GM12878 (cell line): ENCODE data around the gene COL4A2. TPM values are rescaled to one million over a fixed set of nuclear protein-coding genes. Genes with fewer than 3 reads are reported as not detected.

Experiments
- ATAC-seq: fragments of 200-7000 bp; cut with Tn5 transposase; 3 replicates; pipeline ENCODE4 v1.9.1; 2020; ENCODE audit warnings: mild to moderate bottlenecking, moderate library complexity
- BruUV-seq: library from RNA; stranded (reverse); fragments of 400-500 nt; replicated peaks from 2 replicates; lab custom pipeline; 2021; lab: Mats Ljungman, UMichigan
- CTCF ChIA-PET: fragments of 300-600 bp; sonication (Branson Sonifier 250); formaldehyde crosslinking; extraction: SDS; loops from one replicate; lab custom pipeline; 2021; ENCODE audit warnings: inconsistent platforms; lab: Yijun Ruan, JAX
- POLR2A ChIA-PET: fragments of 350-600 bp; formaldehyde crosslinking; extraction: SDS; loops from one replicate; lab custom pipeline; 2021; ENCODE audit warnings: inconsistent platforms; lab: Charles Lee
- RAD21 ChIA-PET: fragments of 300-600 bp; sonication (Branson Sonifier 250); formaldehyde crosslinking; loops from one replicate; lab custom pipeline; 2023; ENCODE audit warnings: antibody characterized with exemption; ENCODE audit not compliant: unreplicated experiment; lab: Charles Lee
- SMC1A ChIA-PET: fragments of 300-600 bp; sonication (Branson Sonifier 250); formaldehyde crosslinking; loops from one replicate; lab custom pipeline; 2023; ENCODE audit not compliant: unreplicated experiment, uncharacterized antibody; lab: Charles Lee
- DNase-seq: peaks from one replicate; pipeline ENCODE4 v3.0.0-alpha.2; 2011; ENCODE audit warnings: low read depth, low spot score
- FAIRE-seq: peaks from 3 replicates; lab custom pipeline; 2011; peaks lifted over from hg19 to GRCh38; lab: Jason Lieb, UNC
- H2AFZ ChIP-seq: 2 replicates; pipeline ENCODE4 v1.6.0; 2011; ENCODE audit warnings: low read depth, low read length, control low read depth; ENCODE audit not compliant: control insufficient read depth
- H3K27ac ChIP-seq: 2 replicates; pipeline ENCODE4 v1.5.1; 2011; ENCODE audit warnings: control low read depth; ENCODE audit not compliant: control insufficient read depth, insufficient read depth
- H3K27me3 ChIP-seq, 2 experiments: replicated peaks in 1 of 2; 2 replicates each; pipeline versions ENCODE4 v1.6.0 to v1.6.1; 2011; ENCODE audit warnings: low read length in 1 of 2; ENCODE audit not compliant: control insufficient read depth in 2 of 2, insufficient read depth in 2 of 2
- H3K36me3 ChIP-seq, 2 experiments: 2 replicates each; pipeline ENCODE4 v1.5.1; 2011; ENCODE audit warnings: low read length in 1 of 2; ENCODE audit not compliant: control insufficient read depth in 2 of 2, insufficient read depth in 2 of 2
- H3K4me1 ChIP-seq: 2 replicates; pipeline ENCODE4 v1.6.1; 2011; ENCODE audit warnings: mild to moderate bottlenecking, low read length, moderate library complexity, mixed read lengths; ENCODE audit not compliant: control insufficient read depth, insufficient read depth
- H3K4me2 ChIP-seq: 2 replicates; pipeline ENCODE4 v1.6.0; 2011; ENCODE audit warnings: control low read depth; ENCODE audit not compliant: control insufficient read depth, insufficient read depth
- H3K4me3 ChIP-seq: fragments of 200-600 bp; sonication (generic); 2 replicates; pipeline ENCODE4 v1.5.1; 2016
- H3K79me2 ChIP-seq: 2 replicates; pipeline ENCODE4 v1.6.0; 2011; ENCODE audit warnings: low read length; ENCODE audit not compliant: control insufficient read depth, insufficient read depth
- H3K9ac ChIP-seq: 2 replicates; pipeline ENCODE4 v1.8.0; 2011; ENCODE audit warnings: low read length, control low read depth, mixed read lengths; ENCODE audit not compliant: control insufficient read depth, insufficient read depth
- H3K9me3 ChIP-seq: replicated peaks from 3 replicates; pipeline ENCODE4 v1.5.1; 2011; ENCODE audit warnings: mild to moderate bottlenecking, low read length; ENCODE audit not compliant: control insufficient read depth, insufficient read depth
- H4K20me1 ChIP-seq: 2 replicates; pipeline ENCODE4 v1.6.0; 2011; ENCODE audit not compliant: control insufficient read depth, insufficient read depth
- ATF7 ChIP-seq: fragments of 450-650 bp; IDR thresholded peaks from 2 replicates; pipeline ENCODE4 v1.6.1; 2016; ENCODE audit warnings: low read depth, mild to moderate bottlenecking
- HDAC6 ChIP-seq: fragments of 200-600 bp; sonication (generic); IDR thresholded peaks from one replicate; pipeline ENCODE4 v1.8.0; 2017; ENCODE audit warnings: antibody characterized with exemption; ENCODE audit not compliant: unreplicated experiment
- KAT2A ChIP-seq: conservative IDR thresholded peaks from 2 replicates; pipeline ENCODE4 v1.6.1; 2011; ENCODE audit warnings: low read depth, low read length; ENCODE audit not compliant: control insufficient read depth
- KDM1A ChIP-seq: fragments of 200-600 bp; sonication (generic); IDR thresholded peaks from 2 replicates; pipeline ENCODE4 v1.6.1; 2016; ENCODE audit warnings: borderline replicate concordance
- NRF1 ChIP-seq: conservative IDR thresholded peaks from 2 replicates; pipeline ENCODE4 v1.6.1; 2011; ENCODE audit warnings: mild to moderate bottlenecking, low read depth, low read length, improper control_type of control experiment
- POLR2AphosphoS5 ChIP-seq: IDR thresholded peaks from 2 replicates; pipeline ENCODE4 v1.6.1; 2011; ENCODE audit warnings: mild to moderate bottlenecking, low read length, inconsistent platforms
- SIN3A ChIP-seq: IDR thresholded peaks from 2 replicates; pipeline ENCODE4 v1.6.1; 2012; ENCODE audit warnings: low read depth, low read length, improper control_type of control experiment
- SRF ChIP-seq, 2 experiments: IDR thresholded peaks; 2 replicates each; pipeline ENCODE4 v1.6.1; 2011; ENCODE audit warnings: low read depth in 2 of 2, low read length in 2 of 2, mild to moderate bottlenecking in 1 of 2, moderate library complexity in 1 of 2
- TCF12 ChIP-seq: IDR thresholded peaks from 2 replicates; pipeline ENCODE4 v1.6.1; 2011; ENCODE audit warnings: low read depth, mild to moderate bottlenecking, low read length
- USF1 ChIP-seq: IDR thresholded peaks from 2 replicates; pipeline ENCODE4 v1.6.1; 2011; ENCODE audit warnings: borderline replicate concordance, low read depth, mild to moderate bottlenecking, moderate library complexity, mixed read lengths, low read length; ENCODE audit not compliant: insufficient read depth; ENCODE audit errors: extremely low read length
- ZNF592 ChIP-seq: fragments of 450-650 bp; IDR thresholded peaks from 2 replicates; pipeline ENCODE4 v1.6.1; 2017; ENCODE audit warnings: mild to moderate bottlenecking, moderate library complexity
- WGBS: methylation state at CpG from one replicate; pipeline ENCODE4 v1.1.6; 2016; ENCODE audit warnings: low lambda C conversion rate; ENCODE audit not compliant: insufficient replicate concordance, insufficient coverage; ENCODE audit errors: missing lambda C conversion rate; 5-methylcytosine and 5-hydroxymethylcytosine counted together
- in situ Hi-C: fragments of 300-500 bp; cut with MboI; formaldehyde crosslinking; loops from 9 replicates; pipeline ENCODE4 v1.14.3; 2018; ENCODE audit warnings: mixed read lengths
- intact Hi-C: fragments of 100-400 bp; cut with micrococcal nuclease; formaldehyde crosslinking; loops from one replicate; pipeline ENCODE4 v1.14.2; 2022; ENCODE audit not compliant: unreplicated experiment
- polyA plus RNA-seq, 11 experiments: library from polyadenylated mRNA; depleted of rRNA in 4 of 11; unstranded in 6 of 11; stranded (reverse) in 5 of 11; fragments of >200 nt; fragmentation: Nextera tagmentation in 4 of 11; fragmentation: Illumina TruSeq in 1 of 11; extraction: Ambion mirVana in 4 of 11; extraction: Trizol in 1 of 11; gene quantifications; 1 replicate in 1 of 11; 2 replicates in 10 of 11; pipeline versions ENCODE4 v1.2.1 to v1.2.3, GENCODE V29; 2011 to 2016; ENCODE audit warnings: inconsistent platforms in 2 of 11, missing spikeins in 2 of 11, low read depth in 1 of 11
- total RNA-seq, 4 experiments: library from RNA; depleted of rRNA in 3 of 4; stranded (reverse); fragments of >200 nt in 3 of 4; fragmentation: Illumina TruSeq in 1 of 4; extraction: Trizol in 1 of 4; gene quantifications; 2 replicates each; pipeline versions ENCODE4 v1.2.1 to v1.2.3, GENCODE V29; 2013 to 2021
- TF ChIP-seq, protein P1 (sequence below): fragments of 150-350 bp; IDR thresholded peaks from 2 replicates; pipeline ENCODE4 v1.6.1; 2016; ENCODE audit warnings: low read depth, low read length
- TF ChIP-seq, protein P2 (sequence below): IDR thresholded peaks from 2 replicates; pipeline ENCODE4 v1.6.1; 2012; ENCODE audit warnings: low read depth, low read length, improper control_type of control experiment
- TF ChIP-seq, protein P3 (sequence below): IDR thresholded peaks from 2 replicates; pipeline ENCODE4 v1.6.1; 2011; ENCODE audit warnings: low read depth, low read length, improper control_type of control experiment, borderline replicate concordance

The COL4A2 gene
- total and polyA plus RNA-seq, 10 of the 15 experiments (the other 5 are each of a cell fraction or from before 2014, with no cell fraction given): 0.16 to 1.6 (median 0.62) TPM; not detected in 3

DNA sequence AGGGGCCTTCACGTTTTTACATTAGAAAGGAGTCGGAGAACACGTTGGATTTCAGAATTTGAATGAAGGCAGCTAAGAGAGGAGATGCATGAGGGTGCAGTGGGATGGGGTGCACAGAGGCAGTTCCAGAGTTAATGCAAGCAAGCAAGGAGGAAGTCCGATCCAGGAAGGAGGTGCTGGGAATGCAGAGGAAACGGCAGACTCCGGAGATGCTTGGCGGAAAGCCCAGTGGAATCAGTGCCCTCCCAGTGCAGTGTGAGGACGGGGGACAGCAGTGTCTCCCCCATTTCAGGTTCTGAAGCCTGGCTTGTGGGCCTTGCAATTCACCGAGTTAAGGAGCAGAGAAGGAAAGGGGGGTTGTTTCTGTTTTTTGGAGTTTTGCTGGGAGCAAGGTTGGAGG, 100.4 kb downstream of the COL4A2 start:
- no TSS peak for BruUV-seq
- intact Hi-C loops: no loop called here
- POLR2A ChIA-PET: no interaction called here
- no peak for FAIRE-seq
- H3K9me3 ChIP-seq: no peaks in the 10 kb centered on the region
- in situ Hi-C loops: loop anchor here (25.0 kb wide), 1 partner anchor 1445 kb away; no protein-coding TSS in a partner anchor
- no peaks in the 10 kb centered on the region for H3K36me3 ChIP-seq
- no peak overlapping the region for H3K4me3 ChIP-seq
- no peak overlapping the region for H2AFZ ChIP-seq
- no peaks in the 10 kb centered on the region for H4K20me1 ChIP-seq
- H3K4me2 ChIP-seq: no peak overlapping the region
- H3K9ac ChIP-seq: no peak overlapping the region
- peaks cover 4% of the 10 kb centered on the region for H3K4me1 ChIP-seq
- no peaks in the 10 kb centered on the region for H3K27me3 ChIP-seq
- CTCF ChIA-PET: no interaction called here
- RAD21 ChIA-PET: no interaction called here
- no peak for ATAC-seq
- no peak overlapping the region for H3K27ac ChIP-seq
- SMC1A ChIA-PET: no interaction called here
- H3K79me2 ChIP-seq: no peaks in the 10 kb centered on the region
- WGBS: 45% methylated on average over 9 of the region's 9 CpGs
- DNase-seq: no peak
- TF ChIP-seq, protein P1, sequence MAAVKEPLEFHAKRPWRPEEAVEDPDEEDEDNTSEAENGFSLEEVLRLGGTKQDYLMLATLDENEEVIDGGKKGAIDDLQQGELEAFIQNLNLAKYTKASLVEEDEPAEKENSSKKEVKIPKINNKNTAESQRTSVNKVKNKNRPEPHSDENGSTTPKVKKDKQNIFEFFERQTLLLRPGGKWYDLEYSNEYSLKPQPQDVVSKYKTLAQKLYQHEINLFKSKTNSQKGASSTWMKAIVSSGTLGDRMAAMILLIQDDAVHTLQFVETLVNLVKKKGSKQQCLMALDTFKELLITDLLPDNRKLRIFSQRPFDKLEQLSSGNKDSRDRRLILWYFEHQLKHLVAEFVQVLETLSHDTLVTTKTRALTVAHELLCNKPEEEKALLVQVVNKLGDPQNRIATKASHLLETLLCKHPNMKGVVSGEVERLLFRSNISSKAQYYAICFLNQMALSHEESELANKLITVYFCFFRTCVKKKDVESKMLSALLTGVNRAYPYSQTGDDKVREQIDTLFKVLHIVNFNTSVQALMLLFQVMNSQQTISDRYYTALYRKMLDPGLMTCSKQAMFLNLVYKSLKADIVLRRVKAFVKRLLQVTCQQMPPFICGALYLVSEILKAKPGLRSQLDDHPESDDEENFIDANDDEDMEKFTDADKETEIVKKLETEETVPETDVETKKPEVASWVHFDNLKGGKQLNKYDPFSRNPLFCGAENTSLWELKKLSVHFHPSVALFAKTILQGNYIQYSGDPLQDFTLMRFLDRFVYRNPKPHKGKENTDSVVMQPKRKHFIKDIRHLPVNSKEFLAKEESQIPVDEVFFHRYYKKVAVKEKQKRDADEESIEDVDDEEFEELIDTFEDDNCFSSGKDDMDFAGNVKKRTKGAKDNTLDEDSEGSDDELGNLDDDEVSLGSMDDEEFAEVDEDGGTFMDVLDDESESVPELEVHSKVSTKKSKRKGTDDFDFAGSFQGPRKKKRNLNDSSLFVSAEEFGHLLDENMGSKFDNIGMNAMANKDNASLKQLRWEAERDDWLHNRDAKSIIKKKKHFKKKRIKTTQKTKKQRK: no peak
- TF ChIP-seq ATF7: no peak
- TF ChIP-seq ZNF592: no peak
- TF ChIP-seq, protein P2, sequence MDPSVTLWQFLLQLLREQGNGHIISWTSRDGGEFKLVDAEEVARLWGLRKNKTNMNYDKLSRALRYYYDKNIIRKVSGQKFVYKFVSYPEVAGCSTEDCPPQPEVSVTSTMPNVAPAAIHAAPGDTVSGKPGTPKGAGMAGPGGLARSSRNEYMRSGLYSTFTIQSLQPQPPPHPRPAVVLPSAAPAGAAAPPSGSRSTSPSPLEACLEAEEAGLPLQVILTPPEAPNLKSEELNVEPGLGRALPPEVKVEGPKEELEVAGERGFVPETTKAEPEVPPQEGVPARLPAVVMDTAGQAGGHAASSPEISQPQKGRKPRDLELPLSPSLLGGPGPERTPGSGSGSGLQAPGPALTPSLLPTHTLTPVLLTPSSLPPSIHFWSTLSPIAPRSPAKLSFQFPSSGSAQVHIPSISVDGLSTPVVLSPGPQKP: no peak
- no peak for TF ChIP-seq KDM1A
- TF ChIP-seq HDAC6: no peak
- TF ChIP-seq NRF1: no peak
- TF ChIP-seq POLR2AphosphoS5: no peak
- no peak for TF ChIP-seq SRF (IDR thresholded peaks at IDR 0.05; ENCODE audit: low read depth in 2 of 2, low read length in 2 of 2)
- TF ChIP-seq KAT2A: no peak
- TF ChIP-seq, protein P3, sequence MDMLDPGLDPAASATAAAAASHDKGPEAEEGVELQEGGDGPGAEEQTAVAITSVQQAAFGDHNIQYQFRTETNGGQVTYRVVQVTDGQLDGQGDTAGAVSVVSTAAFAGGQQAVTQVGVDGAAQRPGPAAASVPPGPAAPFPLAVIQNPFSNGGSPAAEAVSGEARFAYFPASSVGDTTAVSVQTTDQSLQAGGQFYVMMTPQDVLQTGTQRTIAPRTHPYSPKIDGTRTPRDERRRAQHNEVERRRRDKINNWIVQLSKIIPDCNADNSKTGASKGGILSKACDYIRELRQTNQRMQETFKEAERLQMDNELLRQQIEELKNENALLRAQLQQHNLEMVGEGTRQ: no peak
- no peak for TF ChIP-seq SIN3A
- no peak for TF ChIP-seq TCF12
- TF ChIP-seq USF1: no peak
